GM12875 (cell line): ENCODE measurements around the gene FOXN3.
A peak's percentile ranks its signal among the peaks of the same experiment; 100 is the strongest.

ENCODE experiments used
- H3K4me3 ChIP-seq: one replicate; pipeline ENCODE4 v1.5.1; 2011; ENCODE audit warnings: low read depth, low read length, control low read depth
- CTCF ChIP-seq: IDR thresholded peaks from 2 replicates; pipeline ENCODE4 v1.5.1; 2011; ENCODE audit warnings: low read depth, mild to moderate bottlenecking, control low read depth, inconsistent platforms, low read length, moderate library complexity, borderline replicate concordance; ENCODE audit not compliant: insufficient read depth

FOXN3 gene

DNA sequence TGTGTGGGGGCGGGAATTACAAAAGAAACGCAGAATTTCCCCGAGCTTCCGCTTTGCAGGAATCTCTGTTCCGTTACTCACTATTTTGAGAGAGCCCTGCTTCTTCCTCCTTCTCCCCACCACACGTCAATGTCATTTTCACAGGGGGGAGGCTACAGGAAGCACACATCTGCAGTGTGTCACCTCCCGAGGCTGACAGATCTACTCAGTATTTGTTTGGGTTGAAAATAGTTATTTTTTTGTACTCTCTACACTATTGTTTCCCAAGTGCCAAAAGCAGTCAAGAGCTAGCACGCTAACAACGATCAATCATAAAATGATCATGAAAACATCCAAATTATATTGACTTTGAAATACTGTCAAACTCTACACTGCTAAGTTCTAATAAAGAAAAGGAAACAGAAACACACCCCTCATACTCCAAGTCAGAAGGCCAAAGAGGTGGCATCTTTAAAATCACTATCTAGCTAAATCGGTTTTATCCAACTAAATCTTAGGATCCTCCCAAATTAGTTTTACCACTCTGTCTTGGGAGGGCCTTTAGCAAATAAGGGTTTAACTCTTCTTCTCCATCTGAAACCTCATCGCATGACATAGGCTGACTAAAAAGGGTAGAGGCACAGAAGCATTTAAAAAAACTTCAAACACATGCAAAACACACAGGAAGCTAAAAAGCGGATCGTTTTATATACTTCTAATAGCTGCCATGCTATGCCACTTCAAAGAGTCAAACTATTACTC lies 51.8 kb downstream of the FOXN3 start:
- peak overlapping the region; percentile 10 for H3K4me3 ChIP-seq

GRCh38 chr14:89364316-89364715 lies 52.7 kb downstream of the FOXN3 start:
- peak overlapping the region; percentile 7 for H3K4me3 ChIP-seq
- TF ChIP-seq CTCF, result no peak

More for the DNA sequence above, 51.8 kb downstream of the FOXN3 start:
- no peak for TF ChIP-seq CTCF

DNA sequence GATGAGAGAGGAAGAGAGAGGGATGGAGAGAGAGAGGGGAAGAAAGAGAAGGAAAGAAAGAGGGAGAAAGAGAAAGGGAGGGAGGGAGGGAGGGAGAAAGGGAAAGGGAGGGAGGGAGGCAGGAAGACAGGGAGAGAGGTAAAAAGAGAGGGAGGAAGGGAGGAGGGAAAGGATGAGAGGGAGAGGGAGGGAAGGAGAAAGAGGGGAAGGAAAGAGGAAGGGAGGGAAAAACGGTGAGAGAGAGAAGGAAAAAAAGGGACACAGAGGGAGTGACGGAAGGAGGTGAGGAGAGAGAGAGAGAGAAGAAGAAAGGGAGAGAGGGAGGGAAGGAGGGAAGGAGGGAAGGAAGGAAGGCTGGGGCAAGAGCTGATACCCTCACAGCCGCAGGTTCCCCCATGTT lies 56.8 kb downstream of the FOXN3 start:
- no peak overlapping the region for H3K4me3 ChIP-seq
- TF ChIP-seq CTCF, result no peak

DNA sequence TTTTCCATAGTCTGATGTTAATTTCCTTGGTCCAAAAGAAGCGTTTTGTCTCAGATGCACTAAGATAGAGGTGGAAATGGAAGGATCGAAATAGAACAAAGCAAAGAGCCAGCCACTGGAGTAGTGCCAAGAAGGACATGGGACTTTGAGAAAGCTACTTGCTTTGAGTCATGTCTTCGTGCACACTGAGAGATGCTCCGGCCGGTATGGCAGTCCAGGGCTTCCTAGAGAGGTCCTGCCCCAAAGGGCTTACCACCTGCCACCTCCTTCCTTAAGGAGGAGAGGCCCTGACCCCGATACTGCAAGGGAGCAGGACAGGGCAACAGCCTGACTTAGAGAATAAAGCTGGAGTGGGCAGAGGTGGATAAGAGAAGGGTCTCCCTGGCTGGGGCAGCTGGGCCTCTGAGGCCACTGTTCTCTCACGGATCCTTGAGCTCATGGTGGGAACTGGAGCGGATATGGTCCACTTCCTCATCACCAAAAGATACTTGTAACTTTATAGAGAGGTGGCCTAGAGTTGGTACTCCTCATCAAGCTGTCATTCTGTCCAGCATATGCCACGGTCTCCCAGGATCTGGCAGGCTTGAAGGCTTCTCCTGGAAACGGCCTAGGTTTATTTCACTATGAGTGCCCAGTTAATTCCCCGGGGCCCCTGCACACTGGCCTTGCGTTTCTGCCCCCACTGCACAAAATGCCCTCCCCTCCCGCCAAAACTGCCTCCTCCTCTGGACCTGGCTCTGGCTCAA lies 57.4 kb downstream of the FOXN3 start:
- no peak overlapping the region for H3K4me3 ChIP-seq
- TF ChIP-seq CTCF, result no peak

DNA sequence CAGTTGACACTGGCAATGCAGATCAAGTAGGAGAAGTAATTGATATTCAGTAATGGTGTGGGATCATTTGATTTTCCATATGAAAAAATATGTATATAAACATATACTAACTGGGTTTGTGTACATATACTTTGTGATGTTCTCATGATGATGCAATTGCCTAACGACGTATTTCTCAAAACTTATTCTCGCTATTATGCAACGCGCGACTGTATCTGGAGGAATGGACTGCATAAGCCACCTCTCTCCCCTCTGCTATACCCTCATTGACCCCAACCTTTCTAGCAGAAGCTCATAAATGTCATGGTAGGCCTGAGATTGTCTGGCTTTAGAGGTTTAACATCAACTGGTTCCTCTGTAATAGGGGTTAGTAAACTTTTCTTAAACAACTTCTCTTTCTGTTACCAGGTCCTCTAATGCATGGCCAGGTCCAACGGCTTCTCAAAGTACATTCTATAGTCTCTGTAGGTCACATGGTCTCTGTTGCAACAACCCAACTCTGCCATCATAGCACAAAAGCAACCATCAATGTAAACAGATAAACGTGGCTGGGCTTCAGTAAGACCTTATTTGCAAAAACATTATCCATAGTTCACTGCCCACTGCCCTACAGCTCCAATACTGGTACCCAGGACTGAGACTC lies 59.3 kb downstream of the FOXN3 start:
- no peak for TF ChIP-seq CTCF
- no peak overlapping the region for H3K4me3 ChIP-seq

DNA sequence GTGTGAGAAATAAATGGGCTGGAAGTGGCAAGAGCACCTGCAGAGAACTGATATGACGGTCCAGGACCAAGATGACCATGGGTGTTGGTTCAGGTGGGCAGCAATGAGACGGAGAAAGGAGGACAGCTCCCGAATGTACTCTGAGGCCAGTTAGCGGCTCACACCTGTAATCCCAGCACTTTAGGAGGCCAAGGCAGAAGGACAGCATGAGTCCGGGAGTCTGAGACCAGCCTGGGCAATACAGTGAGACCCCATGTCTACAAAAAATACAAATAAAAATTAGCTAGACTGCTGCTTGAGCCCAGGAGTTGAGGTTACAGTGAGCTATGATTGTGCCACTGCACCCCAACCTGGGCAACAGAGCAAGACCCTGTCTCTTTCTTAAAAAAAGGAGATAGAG lies 60.1 kb downstream of the FOXN3 start:
- no peak overlapping the region for H3K4me3 ChIP-seq
- TF ChIP-seq CTCF, result no peak
